SIG-M5 treated with dmso at 0.1 percent for 504 hours (cell line): ENCODE data around the gene PEX5L.
"Not testable (repeated sequence)": the region's sequence is repeated elsewhere in the genome, so short reads cannot be mapped to it uniquely, and the experiment has no call there.

ENCODE experiments used
- DNase-seq: peaks from one replicate; lab custom pipeline; 2025; ENCODE audit not compliant: unreplicated experiment; lab: John Stamatoyannopoulos, UW

Gene PEX5L

GRCh38 chr3:180036671-180037455, at the start of gene PEX5L:
Gene PEX5L (minus strand): TSS chr3:180036937. CDS start chr3:180036599, 338 bp downstream.
- DNase-seq, result peak; percentile 71

GRCh38 chr3:180085122-180085710, 48.5 kb upstream of the PEX5L start:
- DNase-seq, result no peak

GRCh38 chr3:180082699-180083098, 46.0 kb upstream of the PEX5L start:
- DNase-seq, result no peak

GRCh38 chr3:180078592-180078991, 41.9 kb upstream of the PEX5L start:
- DNase-seq, result no peak

- DNase-seq, result no peak
Observed at GRCh38 chr3:180073561-180073960, 36.8 kb upstream of the PEX5L start.

GRCh38 chr3:180072786-180073185, 36.0 kb upstream of the PEX5L start:
- no peak for DNase-seq

- DNase-seq, result no peak
Observed at GRCh38 chr3:180070925-180071324, 34.2 kb upstream of the PEX5L start.

- no peak for DNase-seq
Observed at GRCh38 chr3:180068023-180068422, 31.3 kb upstream of the PEX5L start.

GRCh38 chr3:180066598-180066997, 29.9 kb upstream of the PEX5L start:
- no peak for DNase-seq

- no peak for DNase-seq
Observed at GRCh38 chr3:180063783-180064182, 27.0 kb upstream of the PEX5L start.

GRCh38 chr3:180062771-180063170, 26.0 kb upstream of the PEX5L start:
- no peak for DNase-seq

- no peak for DNase-seq
Observed at GRCh38 chr3:180059356-180059755, 22.6 kb upstream of the PEX5L start.

GRCh38 chr3:180058238-180058637, 21.5 kb upstream of the PEX5L start:
- no peak for DNase-seq

GRCh38 chr3:180055656-180056055, 18.9 kb upstream of the PEX5L start:
- DNase-seq, result not testable (repeated sequence)

- DNase-seq, result no peak
Observed at GRCh38 chr3:180049391-180049790, 12.7 kb upstream of the PEX5L start.

- no peak for DNase-seq
Observed at GRCh38 chr3:180048840-180049239, 12.1 kb upstream of the PEX5L start.

- peak; percentile 89 for DNase-seq
Observed at GRCh38 chr3:180048103-180048502, 11.4 kb upstream of the PEX5L start.

GRCh38 chr3:180040966-180041365, 4.2 kb upstream of the PEX5L start:
- no peak for DNase-seq

GRCh38 chr3:180036092-180036670, 556 bp downstream of the PEX5L start:
- peak; percentile 57 for DNase-seq

- no peak for DNase-seq
Observed at GRCh38 chr3:180026997-180027396, 9.7 kb downstream of the PEX5L start.

GRCh38 chr3:180018543-180018942, 18.2 kb downstream of the PEX5L start:
- no peak for DNase-seq

GRCh38 chr3:180017846-180018245, 18.9 kb downstream of the PEX5L start:
- no peak for DNase-seq
